HG02943 (cell line): ENCODE results near the gene LCN12.
"Not testable (repeated sequence)": the region's sequence is repeated elsewhere in the genome, so short reads cannot be mapped to it uniquely, and the experiment has no call there.

Experiments
- ATAC-seq: cut with Tn5 transposase; IDR thresholded peaks from one replicate; pipeline ENCODE4 v1.9.1; 2021; ENCODE audit warnings: mild to moderate bottlenecking, low read depth, moderate library complexity; ENCODE audit not compliant: unreplicated experiment

LCN12 gene

GRCh38 chr9:137004285-137004684 is 52.2 kb downstream of the LCN12 start:
- ATAC-seq, result not testable (repeated sequence)
